ENCODE results near the gene CNGB1.
"Not testable (repeated sequence)": the region's sequence is repeated elsewhere in the genome, so short reads cannot be mapped to it uniquely, and the experiment has no call there.

CNGB1 gene

DNA sequence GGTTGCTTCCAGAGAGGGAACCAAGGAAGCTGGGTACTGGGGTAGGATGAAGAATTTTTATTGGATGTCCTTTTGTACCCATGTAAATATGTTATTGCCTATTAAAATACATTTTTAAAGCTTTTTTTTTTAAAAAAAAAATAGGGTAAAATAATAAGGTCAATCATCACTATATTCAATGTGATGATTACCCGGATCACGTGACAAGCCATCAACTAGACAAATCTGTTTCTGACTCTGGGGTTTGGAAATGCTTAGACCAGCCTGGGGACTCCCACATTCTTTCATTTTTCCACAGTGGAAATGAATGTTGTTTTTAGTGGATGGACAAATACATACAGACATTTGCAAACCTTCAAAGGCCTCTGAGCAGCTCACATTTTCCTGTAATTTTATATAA is 88.7 kb downstream of the CNGB1 start:
- TF ChIP-seq, protein P1, sequence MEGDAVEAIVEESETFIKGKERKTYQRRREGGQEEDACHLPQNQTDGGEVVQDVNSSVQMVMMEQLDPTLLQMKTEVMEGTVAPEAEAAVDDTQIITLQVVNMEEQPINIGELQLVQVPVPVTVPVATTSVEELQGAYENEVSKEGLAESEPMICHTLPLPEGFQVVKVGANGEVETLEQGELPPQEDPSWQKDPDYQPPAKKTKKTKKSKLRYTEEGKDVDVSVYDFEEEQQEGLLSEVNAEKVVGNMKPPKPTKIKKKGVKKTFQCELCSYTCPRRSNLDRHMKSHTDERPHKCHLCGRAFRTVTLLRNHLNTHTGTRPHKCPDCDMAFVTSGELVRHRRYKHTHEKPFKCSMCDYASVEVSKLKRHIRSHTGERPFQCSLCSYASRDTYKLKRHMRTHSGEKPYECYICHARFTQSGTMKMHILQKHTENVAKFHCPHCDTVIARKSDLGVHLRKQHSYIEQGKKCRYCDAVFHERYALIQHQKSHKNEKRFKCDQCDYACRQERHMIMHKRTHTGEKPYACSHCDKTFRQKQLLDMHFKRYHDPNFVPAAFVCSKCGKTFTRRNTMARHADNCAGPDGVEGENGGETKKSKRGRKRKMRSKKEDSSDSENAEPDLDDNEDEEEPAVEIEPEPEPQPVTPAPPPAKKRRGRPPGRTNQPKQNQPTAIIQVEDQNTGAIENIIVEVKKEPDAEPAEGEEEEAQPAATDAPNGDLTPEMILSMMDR (conservative IDR thresholded peaks at IDR 0.05; ENCODE audit: low read depth, low read length): no peak
- no peak for DNase-seq (ENCODE audit: low read depth)

DNA sequence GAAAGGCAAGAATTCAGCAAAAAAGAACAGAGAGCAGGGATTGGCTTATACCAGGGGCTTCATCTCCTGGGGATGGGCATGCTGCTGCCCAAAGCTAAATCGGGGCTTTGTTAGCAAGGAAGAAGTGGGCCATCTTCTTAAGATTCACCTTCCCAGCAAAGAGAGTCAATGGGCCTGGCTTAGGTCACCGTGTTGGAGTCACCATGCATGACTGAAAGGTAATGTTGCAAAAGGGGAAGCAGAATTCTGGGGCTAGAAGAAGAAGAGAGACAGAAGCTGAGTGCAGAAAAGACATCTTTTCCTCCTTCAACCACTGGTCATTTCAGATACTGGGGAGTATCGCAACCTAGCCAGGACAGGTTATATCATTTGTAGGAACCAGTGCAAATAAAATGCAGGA is 92.3 kb downstream of the CNGB1 start:
- TF ChIP-seq, protein P1 (conservative IDR thresholded peaks at IDR 0.05; ENCODE audit: low read depth, low read length): no peak
- no peak overlapping the region for H3K4me3 ChIP-seq (ENCODE audit: low read depth, low read length)
- DNase-seq (ENCODE audit: low read depth): no peak

More for the DNA sequence above, 88.7 kb downstream of the CNGB1 start:
- H3K4me3 ChIP-seq (ENCODE audit: low read depth, low read length): no peak overlapping the region

DNA sequence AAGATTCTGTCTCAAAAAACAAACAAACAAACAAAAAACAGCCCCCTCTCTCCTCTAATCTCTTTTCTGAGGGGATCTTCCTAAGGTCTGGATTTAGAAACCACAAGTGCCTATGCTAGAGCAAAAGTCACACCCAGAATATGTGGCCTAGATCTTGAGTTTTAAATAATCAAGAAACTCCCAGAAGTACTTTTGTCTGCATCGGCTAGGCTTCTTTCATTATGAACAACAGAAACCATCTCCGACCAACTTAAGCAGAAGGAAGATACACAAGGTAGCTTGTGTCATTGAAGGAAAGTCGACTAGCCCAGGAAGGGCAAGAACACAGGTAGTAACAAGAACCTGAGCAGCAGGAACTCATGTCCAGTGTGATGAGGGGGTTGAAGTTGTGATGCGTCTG is 94.7 kb downstream of the CNGB1 start:
- TF ChIP-seq, protein P1 (conservative IDR thresholded peaks at IDR 0.05; ENCODE audit: low read depth, low read length): no peak
- H3K4me3 ChIP-seq (ENCODE audit: low read depth, low read length): no peak overlapping the region
- DNase-seq (ENCODE audit: low read depth): no peak

DNA sequence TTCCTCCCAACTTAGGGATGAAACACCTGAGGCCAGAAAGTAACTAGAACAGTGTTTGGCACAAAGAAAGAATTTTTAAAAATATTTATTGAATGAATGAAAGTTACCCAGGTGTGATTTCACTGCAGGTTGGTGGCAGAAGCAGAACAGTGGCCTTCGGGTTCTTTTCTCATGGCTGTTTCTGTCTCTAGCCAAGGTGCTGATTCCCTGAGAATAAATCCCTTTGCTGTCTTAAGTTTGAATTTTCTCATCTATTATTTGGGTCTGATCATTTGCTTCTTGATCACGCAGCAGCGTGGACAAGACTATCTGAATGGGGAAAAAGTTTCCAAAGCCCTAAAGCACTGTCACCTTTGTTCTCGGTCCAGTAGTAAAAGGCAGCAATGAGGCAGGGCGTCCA is 95.6 kb downstream of the CNGB1 start:
- no peak overlapping the region for H3K4me3 ChIP-seq (ENCODE audit: low read depth, low read length)
- no peak for DNase-seq (ENCODE audit: low read depth)
- TF ChIP-seq, protein P1 (conservative IDR thresholded peaks at IDR 0.05; ENCODE audit: low read depth, low read length): no peak

DNA sequence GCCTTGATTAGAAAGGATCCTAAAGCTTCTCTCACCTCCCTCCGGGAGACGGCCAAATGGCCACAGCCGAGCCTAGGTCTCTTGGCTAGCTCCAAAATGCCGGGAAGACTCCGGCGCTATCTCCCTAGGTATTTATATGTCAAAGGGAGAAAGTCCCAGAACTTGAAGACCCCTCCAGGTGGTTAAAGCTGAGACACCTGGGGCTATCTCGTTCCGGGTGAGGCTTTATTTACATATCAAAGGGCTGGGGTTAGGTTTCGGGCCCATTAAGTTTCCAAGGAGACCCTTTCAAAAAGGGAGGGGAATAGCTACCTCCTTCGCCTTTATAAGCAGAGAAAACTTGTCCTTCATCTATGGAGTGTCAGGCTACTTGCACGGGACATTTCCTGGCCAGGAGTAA is 97.7 kb downstream of the CNGB1 start:
- no peak for DNase-seq (ENCODE audit: low read depth)
- no peak overlapping the region for H3K4me3 ChIP-seq (ENCODE audit: low read depth, low read length)
- TF ChIP-seq, protein P1 (conservative IDR thresholded peaks at IDR 0.05; ENCODE audit: low read depth, low read length): no peak

DNA sequence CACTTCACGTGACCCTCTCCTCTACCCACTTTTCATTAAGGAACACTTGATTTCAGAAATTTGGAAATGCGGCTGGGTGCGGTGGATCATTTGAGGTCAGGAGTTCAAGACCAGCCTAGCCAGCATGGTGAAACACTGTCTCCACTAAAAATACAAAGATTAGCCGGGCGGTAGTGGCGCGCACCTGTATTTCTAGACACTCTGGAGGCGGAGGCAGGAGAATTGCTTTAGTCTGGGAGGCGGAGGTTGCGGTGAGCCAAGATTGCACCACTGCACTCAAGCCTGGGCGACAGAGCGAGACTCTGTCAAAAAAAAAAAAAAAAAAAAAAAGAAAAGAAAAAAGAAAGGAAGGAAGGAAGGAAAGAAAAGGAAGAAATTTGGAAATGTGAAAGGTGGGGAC is 98.2 kb downstream of the CNGB1 start:
- not testable (repeated sequence) for DNase-seq (ENCODE audit: low read depth); H3K4me3 ChIP-seq (ENCODE audit: low read depth, low read length)

DNA sequence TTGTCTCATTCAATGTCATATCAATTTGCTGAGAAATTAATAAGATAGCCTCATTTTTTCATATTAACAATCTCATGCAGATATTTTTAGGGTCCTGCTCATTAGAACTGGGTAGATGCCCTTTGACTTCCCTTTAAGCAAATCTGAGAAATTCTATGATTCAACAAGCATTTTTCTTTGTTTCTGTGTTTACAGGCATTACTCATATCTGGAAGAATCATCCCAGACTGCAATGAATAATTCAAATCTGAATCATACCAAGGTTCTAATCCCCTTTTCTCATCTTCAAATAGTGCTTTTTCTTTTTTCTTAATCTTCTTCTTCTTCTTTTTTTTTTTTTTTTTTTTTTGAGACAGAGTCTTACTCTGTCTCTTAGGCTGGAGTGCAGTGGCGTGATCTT is 99.5 kb downstream of the CNGB1 start:
- peak; percentile 63 for DNase-seq (ENCODE audit: low read depth)
- no peak overlapping the region for H3K4me3 ChIP-seq (ENCODE audit: low read depth, low read length)
- TF ChIP-seq, protein P1 (conservative IDR thresholded peaks at IDR 0.05; ENCODE audit: low read depth, low read length): no peak

Measured in choroid plexus epithelial cell (primary cell).